HUDEP-2 (cell line): ENCODE data around the gene KCNG2.

Source experiments
- DNase-seq, 76 experiments: peaks; one replicate each; lab custom pipeline; 2025; ENCODE audit not compliant: unreplicated experiment in 76 of 76; lab: John Stamatoyannopoulos, UW

The KCNG2 gene

GRCh38 chr18:79917169-79917852, 119.6 kb downstream of the KCNG2 start:
- no peak for DNase-seq

- DNase-seq: no peak
Measured at GRCh38 chr18:79917853-79918614, 120.3 kb downstream of the KCNG2 start.

DNA sequence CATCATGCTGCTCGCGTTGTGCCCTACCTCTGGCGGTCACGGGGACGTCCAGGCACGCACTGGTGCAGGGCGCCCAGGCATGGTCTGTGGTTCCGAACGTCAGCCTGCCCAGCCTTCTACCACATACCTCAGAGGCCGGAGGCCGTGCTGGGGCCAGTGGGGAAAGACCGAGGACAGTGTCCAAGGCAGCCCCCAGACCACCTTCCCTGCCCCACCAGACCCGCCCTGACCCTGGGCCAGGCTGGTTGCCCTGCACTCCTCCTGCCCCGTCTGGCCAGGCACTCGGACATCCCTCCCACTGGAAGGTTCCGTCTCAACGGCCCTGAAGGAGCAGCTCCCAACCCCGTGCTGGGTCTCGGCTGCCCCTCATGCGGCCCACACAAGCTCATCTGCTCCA, 120.9 kb downstream of the KCNG2 start:
- no peak for DNase-seq

GRCh38 chr18:79919089-79919488, 121.4 kb downstream of the KCNG2 start:
- no peak for DNase-seq

DNA sequence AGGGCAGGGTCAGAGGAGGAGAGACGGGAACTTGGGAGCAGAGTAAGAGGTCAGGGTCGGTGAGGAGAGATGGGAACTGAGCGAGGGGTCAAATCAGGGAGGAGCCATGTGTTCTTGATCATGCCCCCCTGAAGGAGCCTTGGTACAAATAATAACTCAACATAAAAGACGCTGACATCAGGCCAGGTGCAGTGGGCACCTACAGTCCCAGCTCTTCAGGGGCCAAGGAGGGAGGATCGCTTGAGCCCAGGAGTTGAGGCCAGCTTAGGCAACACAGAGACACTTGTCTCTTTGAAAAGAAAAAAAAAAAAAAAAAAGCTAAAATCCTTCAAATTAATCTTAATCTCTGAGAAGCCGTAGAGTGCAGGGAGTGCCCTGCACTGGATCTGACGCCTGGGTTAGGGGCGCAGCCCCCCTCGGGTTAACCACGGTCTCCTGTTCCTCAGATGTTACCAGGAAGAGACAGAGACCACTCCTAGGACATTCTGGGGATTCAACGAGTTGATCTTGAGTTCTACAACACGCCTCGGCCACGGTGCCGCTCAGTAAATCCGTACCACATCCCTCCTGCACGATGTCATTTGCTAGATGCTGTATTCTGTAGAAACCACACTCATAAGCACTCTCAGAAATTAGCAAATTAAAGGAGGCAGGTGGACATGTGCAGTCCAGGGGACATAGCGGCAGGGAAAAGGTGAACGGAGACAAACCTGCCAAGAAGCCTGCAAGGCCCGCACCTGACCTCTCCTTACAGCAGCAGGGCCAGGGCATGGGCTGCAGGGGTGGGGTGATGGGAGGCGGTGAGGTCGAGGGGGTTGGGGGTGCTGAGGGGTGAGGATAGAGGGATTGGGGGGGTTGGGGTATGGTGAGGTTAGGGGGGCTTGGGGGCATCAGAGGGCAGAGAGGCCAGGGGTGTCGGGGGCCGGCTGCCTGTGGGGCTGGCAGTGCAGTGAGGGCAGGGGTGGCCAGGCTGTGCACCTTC, 124.5 kb downstream of the KCNG2 start:
- no peak for DNase-seq

- no peak for DNase-seq
Measured at GRCh38 chr18:79922971-79923411, 125.3 kb downstream of the KCNG2 start.

DNA sequence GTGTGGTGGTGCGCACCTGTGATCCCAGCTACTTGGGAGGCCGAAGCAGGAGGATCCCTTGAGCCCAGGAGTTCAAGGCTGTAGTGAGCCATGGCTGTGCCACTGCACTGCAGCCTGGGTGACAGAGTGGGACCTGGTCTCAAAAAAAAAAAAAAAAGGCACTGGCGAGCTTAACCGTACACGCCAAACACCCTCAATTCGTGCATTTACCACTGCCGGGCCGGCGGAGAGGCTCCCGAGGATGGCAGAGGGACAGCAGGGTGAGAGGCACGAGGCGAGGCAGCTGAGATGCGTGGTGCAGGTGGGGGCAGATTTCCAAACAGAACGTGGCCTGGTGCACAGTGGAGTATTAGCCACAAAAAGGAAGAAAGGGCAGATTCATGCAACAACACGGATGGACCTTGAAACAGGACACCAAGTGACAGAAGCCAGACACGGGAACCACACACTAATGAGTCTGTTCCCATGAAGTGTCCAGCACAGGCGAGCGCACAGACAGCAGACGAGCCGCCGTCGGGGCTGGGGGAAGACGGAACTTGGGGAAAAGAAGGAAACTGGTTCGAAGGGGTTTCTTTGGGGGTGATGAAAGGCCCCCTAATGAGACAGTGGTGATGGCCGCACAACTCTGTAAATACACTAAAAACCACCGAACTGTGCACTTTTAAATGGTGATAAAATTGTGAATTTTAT, 126.3 kb downstream of the KCNG2 start:
- no peak for DNase-seq

GRCh38 chr18:79924814-79925731, 127.3 kb downstream of the KCNG2 start:
- no peak for DNase-seq

GRCh38 chr18:79926306-79926705, 128.6 kb downstream of the KCNG2 start:
- no peak for DNase-seq

GRCh38 chr18:79926715-79927606, 129.2 kb downstream of the KCNG2 start:
- no peak for DNase-seq

GRCh38 chr18:79927607-79928562, 130.1 kb downstream of the KCNG2 start:
- no peak for DNase-seq

GRCh38 chr18:79928563-79928960, 130.8 kb downstream of the KCNG2 start:
- DNase-seq: no peak

DNA sequence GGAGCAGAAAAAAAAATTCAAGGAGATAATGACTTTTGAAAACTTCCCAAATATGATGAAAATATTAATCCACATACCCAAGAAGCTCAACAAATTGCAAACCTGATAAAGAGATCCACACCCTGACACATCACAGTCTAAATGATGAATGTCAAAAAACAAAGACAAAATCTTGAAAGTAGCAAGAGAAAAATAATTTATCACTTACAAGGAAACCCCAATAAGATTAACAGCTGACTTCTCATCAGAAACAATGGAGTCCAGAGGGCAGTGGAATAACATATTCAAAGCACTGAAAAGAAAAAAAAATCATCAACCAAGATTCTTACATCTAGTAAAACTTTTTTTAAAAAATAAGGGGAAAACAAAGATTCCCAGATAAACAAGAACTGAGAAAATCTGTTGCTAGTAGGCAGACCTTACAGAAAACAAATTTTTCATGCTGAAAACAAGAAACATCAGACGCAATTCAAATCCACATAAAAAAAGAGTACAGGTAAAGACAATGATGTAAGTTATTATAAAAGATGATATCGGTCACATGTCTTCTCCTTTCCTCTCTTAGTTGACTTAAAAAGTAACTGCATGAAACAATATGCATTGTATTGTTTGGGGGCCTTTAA, 132.4 kb downstream of the KCNG2 start:
- peak in 1 of 76 experiments; percentile 20 for DNase-seq

GRCh38 chr18:79931475-79931874, 133.7 kb downstream of the KCNG2 start:
- no peak for DNase-seq

- DNase-seq: no peak
Measured at GRCh38 chr18:79932907-79933306, 135.2 kb downstream of the KCNG2 start.

DNA sequence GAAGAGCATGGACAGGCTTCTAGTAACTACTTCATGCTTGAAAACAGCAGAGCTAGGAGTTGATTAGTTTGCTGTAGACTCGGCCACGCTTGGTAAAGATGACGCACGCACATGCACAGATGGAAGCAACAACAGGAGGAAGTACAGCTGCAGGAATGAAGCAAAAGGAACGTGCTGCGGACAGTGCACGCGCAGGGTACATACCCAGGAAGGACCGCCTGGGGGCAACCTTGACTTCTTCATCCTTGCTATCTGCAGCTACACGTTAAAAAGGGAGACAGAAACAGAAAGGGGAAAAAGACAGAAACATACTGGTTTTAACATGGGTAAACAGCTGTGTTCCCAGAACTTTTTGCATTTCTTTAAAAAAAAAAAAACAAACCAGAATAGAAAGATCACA, 136.0 kb downstream of the KCNG2 start:
- DNase-seq: no peak
